Neuronal stem cell (in vitro differentiated cells): ENCODE data around the gene TMEM95. TPM values are rescaled to one million over a fixed set of nuclear protein-coding genes. Genes with fewer than 3 reads are reported as not detected.

Experiments used
- DNase-seq: peaks from one replicate; pipeline ENCODE4 v3.0.0-alpha.2; 2013; ENCODE audit warnings: low spot score
- H2AFZ ChIP-seq: one replicate; pipeline ENCODE4 v1.6.1; 2013; ENCODE audit warnings: mild to moderate bottlenecking, low read length, inconsistent platforms
- H2AK5ac ChIP-seq: 2 replicates; pipeline ENCODE4 v1.6.1; 2013; ENCODE audit warnings: low read depth, mild to moderate bottlenecking, inconsistent platforms, low read length, moderate library complexity, mixed read lengths
- H2BK120ac ChIP-seq: 2 replicates; pipeline ENCODE4 v1.6.1; 2013; ENCODE audit warnings: low read depth, mild to moderate bottlenecking, inconsistent platforms, low read length, moderate library complexity, mixed read lengths
- H2BK12ac ChIP-seq: one replicate; pipeline ENCODE4 v1.6.1; 2013; ENCODE audit warnings: low read length, inconsistent platforms
- H2BK15ac ChIP-seq: 2 replicates; pipeline ENCODE4 v1.6.1; 2013; ENCODE audit warnings: mild to moderate bottlenecking, low read length, inconsistent platforms, mixed read lengths
- H2BK5ac ChIP-seq: one replicate; pipeline ENCODE4 v1.6.1; 2013; ENCODE audit warnings: inconsistent platforms, mild to moderate bottlenecking, low read length, moderate library complexity
- H3K14ac ChIP-seq: one replicate; pipeline ENCODE4 v1.6.1; 2013; ENCODE audit warnings: low read length, inconsistent platforms
- H3K18ac ChIP-seq: 2 replicates; pipeline ENCODE4 v1.6.1; 2013; ENCODE audit warnings: low read length, inconsistent platforms
- H3K23ac ChIP-seq: 2 replicates; pipeline ENCODE4 v1.6.1; 2013; ENCODE audit warnings: low read depth, mild to moderate bottlenecking, mixed read lengths, low read length, inconsistent platforms; ENCODE audit not compliant: poor library complexity
- H3K27ac ChIP-seq: replicated peaks from 3 replicates; pipeline ENCODE4 v1.5.1; 2013; ENCODE audit warnings: low read length, inconsistent platforms
- H3K27me3 ChIP-seq, 3 experiments: 2 replicates each; pipeline ENCODE4 v1.6.1; 2013; ENCODE audit warnings: low read length in 3 of 3, mild to moderate bottlenecking in 2 of 3, inconsistent platforms in 1 of 3, low read depth in 1 of 3, mixed read lengths in 1 of 3, moderate library complexity in 1 of 3; ENCODE audit not compliant: control insufficient read depth in 3 of 3, insufficient read depth in 3 of 3
- H3K36me3 ChIP-seq, 2 donors: replicated peaks in 1 of 2; 2 replicates each; pipeline ENCODE4 v1.6.1; 2013; ENCODE audit warnings: low read length in 2 of 2; ENCODE audit not compliant: control insufficient read depth in 2 of 2, insufficient read depth in 2 of 2
- H3K4ac ChIP-seq: 2 replicates; pipeline ENCODE4 v1.6.1; 2013; ENCODE audit warnings: inconsistent platforms, mild to moderate bottlenecking, low read length, moderate library complexity
- H3K4me1 ChIP-seq, 2 donors: 1 replicate in 1 of 2; 2 replicates in 1 of 2; pipeline ENCODE4 v1.6.1; 2013; ENCODE audit warnings: low read length in 2 of 2, low read depth in 1 of 2; ENCODE audit not compliant: control insufficient read depth in 2 of 2, insufficient read depth in 1 of 2
- H3K4me2 ChIP-seq: one replicate; pipeline ENCODE4 v1.6.1; 2013; ENCODE audit warnings: mild to moderate bottlenecking, low read length, inconsistent platforms; ENCODE audit not compliant: insufficient read depth, poor library complexity, severe bottlenecking
- H3K4me3 ChIP-seq, 2 donors: 2 replicates each; pipeline ENCODE4 v1.5.1; 2013; ENCODE audit warnings: low read length in 2 of 2, mild to moderate bottlenecking in 2 of 2, inconsistent platforms in 1 of 2, moderate library complexity in 1 of 2
- H3K79me1 ChIP-seq: one replicate; pipeline ENCODE4 v1.6.1; 2013; ENCODE audit warnings: low read depth, mild to moderate bottlenecking, inconsistent platforms, low read length, moderate library complexity
- H3K9ac ChIP-seq: one replicate; pipeline ENCODE4 v1.6.1; 2013; ENCODE audit warnings: mild to moderate bottlenecking, low read depth, low read length, inconsistent platforms; ENCODE audit not compliant: poor library complexity
- H3K9me3 ChIP-seq, 2 donors: replicated peaks in 1 of 2; 2 replicates each; pipeline versions ENCODE3 to v1.6.1; 2013; ENCODE audit warnings: low read length in 2 of 2, mild to moderate bottlenecking in 2 of 2, inconsistent platforms in 1 of 2, low read depth in 1 of 2, mixed read lengths in 1 of 2, moderate library complexity in 1 of 2; ENCODE audit not compliant: control insufficient read depth in 2 of 2, insufficient read depth in 1 of 2
- H4K8ac ChIP-seq: one replicate; pipeline ENCODE4 v1.6.1; 2013; ENCODE audit warnings: low read depth, mild to moderate bottlenecking, inconsistent platforms, low read length, moderate library complexity
- H4K91ac ChIP-seq: one replicate; pipeline ENCODE4 v1.6.1; 2013; ENCODE audit warnings: low read length, low read depth, mild to moderate bottlenecking, inconsistent platforms; ENCODE audit not compliant: poor library complexity
- WGBS, 2 donors: extraction: QIAGEN DNeasy Blood & Tissue Kit; methylation state at CpG; one replicate each; pipeline ENCODE4 v1.1.7; 2013; ENCODE audit warnings: missing lambda C conversion rate in 2 of 2, mixed read lengths in 1 of 2; ENCODE audit not compliant: insufficient read length in 2 of 2, insufficient replicate concordance in 1 of 2; ENCODE audit errors: extremely low coverage in 2 of 2; 5-methylcytosine and 5-hydroxymethylcytosine counted together
- polyA plus RNA-seq, 2 experiments: library from polyadenylated mRNA; stranded (reverse); fragments of 200-250 nt; gene quantifications; one replicate each; pipeline ENCODE4 v1.2.3, GENCODE V29; 2013

Gene TMEM95, protein sequence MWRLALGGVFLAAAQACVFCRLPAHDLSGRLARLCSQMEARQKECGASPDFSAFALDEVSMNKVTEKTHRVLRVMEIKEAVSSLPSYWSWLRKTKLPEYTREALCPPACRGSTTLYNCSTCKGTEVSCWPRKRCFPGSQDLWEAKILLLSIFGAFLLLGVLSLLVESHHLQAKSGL
- not detected for polyA plus RNA-seq (2013, experiment 1 of 2)
- polyA plus RNA-seq (2013, experiment 2 of 2): not detected

DNA sequence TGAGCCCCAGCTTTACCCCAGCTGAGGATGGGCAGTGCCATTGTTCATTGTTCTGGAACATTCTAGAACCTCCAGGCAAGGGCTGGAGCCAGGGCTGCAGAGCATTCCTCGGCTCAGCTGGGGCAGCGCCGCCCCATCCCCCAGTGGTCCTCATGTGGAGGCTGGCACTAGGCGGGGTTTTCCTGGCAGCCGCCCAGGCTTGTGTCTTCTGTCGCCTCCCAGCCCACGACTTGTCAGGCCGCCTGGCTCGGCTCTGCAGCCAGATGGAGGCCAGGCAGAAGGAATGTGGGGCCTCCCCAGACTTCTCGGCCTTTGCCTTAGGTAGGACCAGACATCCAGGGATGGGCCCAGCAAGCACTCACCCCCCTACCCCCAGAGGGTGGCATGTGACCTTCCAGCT is at the start of gene TMEM95:
Gene TMEM95, plus strand, starts transcription at position 104 of the 400 bp plus-strand sequence. Its CDS starts 49 bp downstream, at position 153.
- peak within 1 kb of the TSS; percentile 40 for H4K91ac ChIP-seq
- peaks cover 8% of the 10 kb centered on the region for H3K79me1 ChIP-seq
- H3K36me3 ChIP-seq: no peaks in the 10 kb centered on the region
- H3K23ac ChIP-seq: peak within 1 kb of the TSS; percentile 75
- H2AFZ ChIP-seq: no peak within 1 kb of the TSS
- no peak for DNase-seq
- H2BK12ac ChIP-seq: no peak within 1 kb of the TSS
- no peak within 1 kb of the TSS for H4K8ac ChIP-seq
- peaks cover 17 to 44% of the 10 kb centered on the region in 2 donors for H3K4me1 ChIP-seq
- H2AK5ac ChIP-seq: peak within 1 kb of the TSS; percentile 82
- H3K9me3 ChIP-seq: no peaks in the 10 kb centered on the region
- H2BK5ac ChIP-seq: peak within 1 kb of the TSS; percentile 69
- no peak within 1 kb of the TSS for H2BK120ac ChIP-seq
- H3K27me3 ChIP-seq: peaks cover 0 to 3% (median 0%) of the 10 kb centered on the region in 3 experiments
- peak within 1 kb of the TSS; percentile 61 for H3K18ac ChIP-seq
- peak within 1 kb of the TSS in 1 of 2 donors; percentile 10 for H3K4me3 ChIP-seq
- peak within 1 kb of the TSS; percentile 14 for H2BK15ac ChIP-seq
- peak within 1 kb of the TSS; percentile 3 for H3K4me2 ChIP-seq
- H3K9ac ChIP-seq: no peak within 1 kb of the TSS
- no peak within 1 kb of the TSS for H3K4ac ChIP-seq
- peak within 1 kb of the TSS; percentile 63 for H3K14ac ChIP-seq
- H3K27ac ChIP-seq: no peak within 1 kb of the TSS
- WGBS, 2 donors: no CpG with 5 or more reads among the region's 10 CpGs

DNA sequence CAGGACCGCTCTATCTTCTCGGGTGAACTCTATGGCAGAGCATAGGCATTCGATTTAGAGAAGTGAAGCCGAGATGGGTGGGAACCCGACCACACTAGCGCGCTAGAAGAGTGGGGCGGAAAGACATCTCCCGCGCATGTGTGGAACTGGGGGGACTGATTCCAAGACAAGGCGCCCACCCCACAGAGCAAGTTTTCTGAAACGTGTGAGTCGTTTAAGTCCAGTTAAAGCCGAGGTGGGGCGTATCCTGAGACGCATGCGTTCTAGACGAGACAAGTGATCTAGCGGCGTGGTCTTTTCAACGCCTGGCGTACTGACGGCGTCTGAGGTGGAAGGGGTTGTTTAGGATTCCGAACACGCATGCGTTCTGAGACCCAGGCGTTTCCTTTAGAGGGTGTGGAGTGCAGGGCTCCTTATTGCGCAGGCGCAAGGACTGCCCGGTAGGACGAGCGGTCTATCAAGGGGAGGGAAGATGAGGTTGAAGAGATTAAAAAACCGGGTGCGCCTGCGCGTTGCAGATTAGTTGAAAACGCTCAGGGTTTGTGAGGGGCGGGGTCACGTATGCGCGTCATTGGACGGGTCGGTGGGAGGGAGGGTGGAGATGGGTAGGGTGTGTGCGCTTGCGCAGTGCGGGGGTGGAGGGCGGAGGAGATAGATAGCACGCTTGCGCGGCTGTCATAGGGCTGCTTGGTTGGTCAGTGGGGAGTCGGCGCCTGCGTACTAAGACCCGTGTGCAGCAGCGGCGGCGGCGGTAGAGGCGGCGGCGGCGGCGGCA is 47.9 kb upstream of the TMEM95 start, which contains the start of gene EIF5A:
Gene EIF5A, plus strand, starts transcription at position 718 of the 775 bp plus-strand sequence. CDS start 2,008 bp downstream, outside the sequence.
- no peak within 1 kb of the TSS for H4K8ac ChIP-seq
- H4K91ac ChIP-seq: no peak within 1 kb of the TSS
- DNase-seq: peak; percentile 100
- peak within 1 kb of the TSS; percentile 74 for H3K23ac ChIP-seq
- H3K4me2 ChIP-seq: peak within 1 kb of the TSS; percentile 91
- peaks cover 2 to 5% of the 10 kb centered on the region in 2 donors for H3K4me1 ChIP-seq
- H3K27me3 ChIP-seq: no peaks in the 10 kb centered on the region
- H2AK5ac ChIP-seq: peak within 1 kb of the TSS; percentile 61
- H3K36me3 ChIP-seq: peaks cover 24 to 28% of the 10 kb centered on the region in 2 donors
- peak within 1 kb of the TSS; percentile 21 for H2BK120ac ChIP-seq
- WGBS, 2 donors: no CpG with 5 or more reads among the region's 64 CpGs
- H3K9ac ChIP-seq: peak within 1 kb of the TSS; percentile 98
- H2AFZ ChIP-seq: peak within 1 kb of the TSS; percentile 89
- H3K79me1 ChIP-seq: peaks cover 1% of the 10 kb centered on the region
- H2BK15ac ChIP-seq: no peak within 1 kb of the TSS
- H3K4ac ChIP-seq: no peak within 1 kb of the TSS
- H2BK5ac ChIP-seq: peak within 1 kb of the TSS; percentile 80
- no peak within 1 kb of the TSS for H2BK12ac ChIP-seq
- H3K27ac ChIP-seq: peak within 1 kb of the TSS; percentile 98
- no peaks in the 10 kb centered on the region for H3K9me3 ChIP-seq
- peak within 1 kb of the TSS; percentile 84 to 98 for H3K4me3 ChIP-seq
- no peak within 1 kb of the TSS for H3K14ac ChIP-seq
- H3K18ac ChIP-seq: peak within 1 kb of the TSS; percentile 95

DNA sequence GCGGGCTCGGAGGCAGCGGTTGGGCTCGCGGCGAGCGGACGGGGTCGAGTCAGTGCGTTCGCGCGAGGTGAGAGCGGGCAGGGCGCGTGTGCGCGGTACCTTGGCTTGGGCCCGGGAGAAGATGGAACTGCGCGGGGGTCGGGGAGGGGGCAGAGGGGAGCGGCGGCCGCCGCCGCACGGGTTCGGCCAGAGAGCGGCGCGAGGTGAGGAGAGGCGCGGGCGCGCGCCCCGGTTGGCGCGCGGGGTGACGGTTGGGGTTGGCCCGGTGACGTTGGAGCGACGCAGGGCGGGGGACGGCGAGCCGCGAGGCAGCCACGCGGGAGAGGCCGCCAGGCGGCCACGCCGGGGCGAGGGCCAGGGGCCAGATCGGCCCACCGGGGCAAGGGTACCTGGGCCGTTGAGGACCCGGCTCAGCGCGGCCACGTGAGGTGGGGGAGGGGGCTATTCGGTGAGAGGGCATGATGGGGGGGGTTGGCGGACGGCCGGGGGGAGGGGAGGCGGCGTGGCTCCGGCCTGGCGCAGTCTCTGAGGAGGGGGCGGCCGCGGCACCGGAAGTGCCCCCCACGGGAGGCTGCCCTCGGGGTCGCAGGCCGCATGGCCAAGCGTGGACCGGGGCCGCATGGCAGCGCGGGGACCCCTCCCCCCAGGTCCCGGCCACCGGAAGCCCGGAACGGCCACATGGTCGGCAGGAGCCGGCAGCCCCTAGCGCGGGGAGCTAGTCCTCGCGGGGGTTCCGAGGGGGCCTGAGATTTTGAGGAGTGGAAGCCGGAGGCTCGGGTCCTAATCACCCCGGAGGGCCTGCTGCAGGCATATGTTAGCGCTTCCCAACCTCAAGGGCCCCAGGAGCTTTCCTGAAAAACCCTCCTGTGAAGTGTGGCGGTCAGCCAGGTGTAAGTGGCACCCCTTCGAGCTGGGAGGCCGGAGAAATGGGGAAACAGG is 47.0 kb upstream of the TMEM95 start:
- no peak overlapping the region for H3K14ac ChIP-seq
- H3K4me2 ChIP-seq: peak overlapping the region; percentile 91
- no peak for DNase-seq
- H3K23ac ChIP-seq: peak overlapping the region; percentile 74
- H3K4me1 ChIP-seq: peaks cover 2 to 5% of the 10 kb centered on the region in 2 donors
- H3K27ac ChIP-seq: peak overlapping the region; percentile 78
- no peak overlapping the region for H3K4ac ChIP-seq
- H4K91ac ChIP-seq: no peak overlapping the region
- H2BK12ac ChIP-seq: no peak overlapping the region
- H3K18ac ChIP-seq: peak overlapping the region; percentile 95
- H2AFZ ChIP-seq: peak overlapping the region; percentile 76
- no CpG with 5 or more reads among the region's 104 CpGs for WGBS, 2 donors
- peaks cover 31 to 37% of the 10 kb centered on the region in 2 donors for H3K36me3 ChIP-seq
- H3K9me3 ChIP-seq: no peaks in the 10 kb centered on the region
- H3K9ac ChIP-seq: peak overlapping the region; percentile 98
- peaks cover 1% of the 10 kb centered on the region for H3K79me1 ChIP-seq
- H2BK5ac ChIP-seq: peak overlapping the region; percentile 80
- no peak overlapping the region for H2BK15ac ChIP-seq
- H3K27me3 ChIP-seq: no peaks in the 10 kb centered on the region
- H3K4me3 ChIP-seq: peak overlapping the region; percentile 84 to 98
- peak overlapping the region; percentile 61 for H2AK5ac ChIP-seq
- H4K8ac ChIP-seq: no peak overlapping the region
- peak overlapping the region; percentile 21 for H2BK120ac ChIP-seq
